Measurements from ENCODE around the gene PHF23. TPM values are rescaled to one million over a fixed set of nuclear protein-coding genes. Genes with fewer than 3 reads are reported as not detected.

PHF23 gene
- total and polyA plus RNA-seq, 2 of the 4 experiments (the other 2 are of a cell fraction), result 44.8 to 58.5 TPM

DNA sequence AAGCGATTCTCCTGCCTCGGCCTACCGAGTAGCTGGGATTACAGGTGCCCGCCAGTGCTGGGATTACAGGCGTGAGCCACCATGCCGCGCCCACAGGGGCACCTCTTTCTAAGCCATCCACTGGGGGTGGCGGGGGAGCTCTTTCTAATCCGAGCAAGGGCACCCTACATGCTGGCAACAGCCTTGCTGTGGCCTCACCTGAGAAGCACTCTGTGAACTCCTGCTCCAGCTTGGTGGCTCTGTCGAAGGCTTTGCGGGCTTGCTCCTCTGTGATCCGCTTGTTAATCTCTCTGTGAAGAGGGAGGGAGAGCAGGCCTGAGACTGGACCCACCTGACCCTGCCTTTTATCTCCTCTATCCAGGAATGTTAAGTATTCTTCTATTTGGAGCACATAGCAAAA, 48.2 kb downstream of the PHF23 start:
- intact Hi-C loops (cut with micrococcal nuclease), result no loop called here
- Histone ChIP-seq H4K20me1 (ENCODE audit: insufficient read depth, low read length) (peaks cover 12% of the 10 kb centered on the region), H2BK120ac (ENCODE audit: low read depth, low read length) (no peak overlapping the region), H3K27ac (ENCODE audit: insufficient read depth, low read length) (no peak overlapping the region), H3K14ac (replicated peaks; ENCODE audit: low read depth, low read length) (no peak overlapping the region), H2BK5ac (ENCODE audit: low read depth, low read length, poor library complexity, severe bottlenecking) (no peak overlapping the region), H3K9me3 (ENCODE audit: control insufficient read depth, insufficient read depth, low read length) (no peaks in the 10 kb centered on the region), H2AK9ac (replicated peaks; ENCODE audit: low read depth, low read length, poor library complexity) (no peak overlapping the region), H4K91ac (ENCODE audit: insufficient read depth, low read depth, low read length) (no peak overlapping the region), H3K9me1 (ENCODE audit: insufficient read depth, low read length) (no peaks in the 10 kb centered on the region), H3K4me3 (ENCODE audit: insufficient read depth, low read depth, low read length) (no peak overlapping the region), H3K18ac (ENCODE audit: low read depth, low read length) (no peak overlapping the region), H3K79me1 (ENCODE audit: low read depth in 1 of 2, low read length in 2 of 2) (no peaks in the 10 kb centered on the region; a peak in 2 of 4 replicates), H3K36me3 (ENCODE audit: control insufficient read depth, insufficient read depth, low read length) (peaks cover 51% of the 10 kb centered on the region), H3K4ac (ENCODE audit: low read depth, low read length) (no peak overlapping the region), H3K4me1 (ENCODE audit: control insufficient read depth, insufficient read depth, low read length) (no peaks in the 10 kb centered on the region), H2AFZ (replicated peaks; ENCODE audit: low read length, poor library complexity) (no peak overlapping the region), H2AK5ac (ENCODE audit: low read depth, low read length) (no peak overlapping the region), H4K8ac (ENCODE audit: low read depth in 2 of 2, low read length in 2 of 2) (no peak overlapping the region), H3K9ac (ENCODE audit: low read depth, low read length) (no peak overlapping the region), H2BK20ac (ENCODE audit: low read depth, low read length) (no peak overlapping the region), H4K5ac (ENCODE audit: low read depth, low read length) (no peak overlapping the region), H3K56ac (ENCODE audit: extremely low read depth, insufficient read depth, low read length) (no peak overlapping the region), H3K23ac (ENCODE audit: low read depth, low read length) (no peak overlapping the region), H3K4me2 (ENCODE audit: low read depth, low read length) (no peak overlapping the region), H2BK15ac (ENCODE audit: low read depth, low read length) (no peak overlapping the region), H3K27me3 (ENCODE audit: control insufficient read depth, insufficient read depth, low read length) (no peaks in the 10 kb centered on the region)
- WGBS, 2 experiments (ENCODE audit: extremely low coverage in 2 of 2, insufficient read length in 1 of 2), result 100% methylated on average over 7 of the region's 12 CpGs; no CpG with 5 or more reads in 1 of the 2 experiments
- no TSS peak for BruUV-seq (replicated peaks)
- ChIA-PET CTCF (no interaction called here), POLR2A (ENCODE audit: unreplicated experiment) (no interaction called here)
- TF ChIP-seq MAZ (IDR thresholded peaks at IDR 0.05; ENCODE audit: borderline replicate concordance, low read depth, low read length) (no peak), RCOR1 (IDR thresholded peaks at IDR 0.05; ENCODE audit: insufficient replicate concordance, low read length) (no peak), NFE2L2 (IDR thresholded peaks at IDR 0.05; ENCODE audit: low read depth, low read length) (no peak), RFX5 (IDR thresholded peaks at IDR 0.05; ENCODE audit: low read depth, low read length) (no peak), MAFK (IDR thresholded peaks at IDR 0.05; ENCODE audit: low read depth, low read length) (no peak), BHLHE40 (IDR thresholded peaks at IDR 0.05; ENCODE audit: low read depth, low read length) (no peak), CEBPB (IDR thresholded peaks at IDR 0.05; ENCODE audit: low read depth, low read length) (no peak), SMC3 (IDR thresholded peaks at IDR 0.05; ENCODE audit: low read depth, low read length) (no peak), CHD1 (IDR thresholded peaks at IDR 0.05; ENCODE audit: low read depth, low read length) (no peak), RAD21 (IDR thresholded peaks at IDR 0.05; ENCODE audit: low read length) (no peak), FOS (IDR thresholded peaks at IDR 0.05; ENCODE audit: low read depth, low read length) (no peak), POLR2A (IDR thresholded peaks at IDR 0.05; ENCODE audit: low read depth, low read length) (no peak)
- TF ChIP-seq, protein P1, sequence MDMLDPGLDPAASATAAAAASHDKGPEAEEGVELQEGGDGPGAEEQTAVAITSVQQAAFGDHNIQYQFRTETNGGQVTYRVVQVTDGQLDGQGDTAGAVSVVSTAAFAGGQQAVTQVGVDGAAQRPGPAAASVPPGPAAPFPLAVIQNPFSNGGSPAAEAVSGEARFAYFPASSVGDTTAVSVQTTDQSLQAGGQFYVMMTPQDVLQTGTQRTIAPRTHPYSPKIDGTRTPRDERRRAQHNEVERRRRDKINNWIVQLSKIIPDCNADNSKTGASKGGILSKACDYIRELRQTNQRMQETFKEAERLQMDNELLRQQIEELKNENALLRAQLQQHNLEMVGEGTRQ (IDR thresholded peaks at IDR 0.05; ENCODE audit: low read depth, low read length), result no peak
- TF ChIP-seq, protein P2, sequence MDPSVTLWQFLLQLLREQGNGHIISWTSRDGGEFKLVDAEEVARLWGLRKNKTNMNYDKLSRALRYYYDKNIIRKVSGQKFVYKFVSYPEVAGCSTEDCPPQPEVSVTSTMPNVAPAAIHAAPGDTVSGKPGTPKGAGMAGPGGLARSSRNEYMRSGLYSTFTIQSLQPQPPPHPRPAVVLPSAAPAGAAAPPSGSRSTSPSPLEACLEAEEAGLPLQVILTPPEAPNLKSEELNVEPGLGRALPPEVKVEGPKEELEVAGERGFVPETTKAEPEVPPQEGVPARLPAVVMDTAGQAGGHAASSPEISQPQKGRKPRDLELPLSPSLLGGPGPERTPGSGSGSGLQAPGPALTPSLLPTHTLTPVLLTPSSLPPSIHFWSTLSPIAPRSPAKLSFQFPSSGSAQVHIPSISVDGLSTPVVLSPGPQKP (IDR thresholded peaks at IDR 0.05; ENCODE audit: borderline replicate concordance, low read depth, low read length), result no peak
- TF ChIP-seq, protein P3, sequence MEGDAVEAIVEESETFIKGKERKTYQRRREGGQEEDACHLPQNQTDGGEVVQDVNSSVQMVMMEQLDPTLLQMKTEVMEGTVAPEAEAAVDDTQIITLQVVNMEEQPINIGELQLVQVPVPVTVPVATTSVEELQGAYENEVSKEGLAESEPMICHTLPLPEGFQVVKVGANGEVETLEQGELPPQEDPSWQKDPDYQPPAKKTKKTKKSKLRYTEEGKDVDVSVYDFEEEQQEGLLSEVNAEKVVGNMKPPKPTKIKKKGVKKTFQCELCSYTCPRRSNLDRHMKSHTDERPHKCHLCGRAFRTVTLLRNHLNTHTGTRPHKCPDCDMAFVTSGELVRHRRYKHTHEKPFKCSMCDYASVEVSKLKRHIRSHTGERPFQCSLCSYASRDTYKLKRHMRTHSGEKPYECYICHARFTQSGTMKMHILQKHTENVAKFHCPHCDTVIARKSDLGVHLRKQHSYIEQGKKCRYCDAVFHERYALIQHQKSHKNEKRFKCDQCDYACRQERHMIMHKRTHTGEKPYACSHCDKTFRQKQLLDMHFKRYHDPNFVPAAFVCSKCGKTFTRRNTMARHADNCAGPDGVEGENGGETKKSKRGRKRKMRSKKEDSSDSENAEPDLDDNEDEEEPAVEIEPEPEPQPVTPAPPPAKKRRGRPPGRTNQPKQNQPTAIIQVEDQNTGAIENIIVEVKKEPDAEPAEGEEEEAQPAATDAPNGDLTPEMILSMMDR (conservative IDR thresholded peaks at IDR 0.05; ENCODE audit: low read depth, low read length), result no peak
- ATAC-seq (ENCODE audit: low read depth) (no peak), DNase-seq (no peak)
- dilution Hi-C loops (cut with HindIII; ENCODE audit: low sequenced_read_pairs, unreplicated experiment), result no loop called here
- in situ Hi-C loops (cut with MboI; ENCODE audit: low sequenced_read_pairs), result no loop called here

All from IMR-90 (cell line).